T-helper 1 cell treated with Interleukin-12 subunit alpha and Interleukin-12 subunit beta and Interleukin-4 antibody, amounts not matched to agents 30 μg/mL and 1 μg/mL, for 36 hours (primary cell): Measurements from ENCODE around the gene TNK2.
"Not testable (repeated sequence)": the region's sequence is repeated elsewhere in the genome, so short reads cannot be mapped to it uniquely, and the experiment has no call there.

Source experiments
- H3K27ac Mint-ChIP-seq: one replicate; pipeline ENCODE4 v1.8.0; 2021; ENCODE audit warnings: mild to moderate bottlenecking, mixed read lengths
- H3K27me3 Mint-ChIP-seq: one replicate; pipeline ENCODE4 v1.8.0; 2021; ENCODE audit warnings: low read depth, mixed read lengths
- H3K36me3 Mint-ChIP-seq: one replicate; pipeline ENCODE4 v1.8.0; 2021; ENCODE audit warnings: low read depth, mixed read lengths
- H3K4me1 Mint-ChIP-seq: one replicate; pipeline ENCODE4 v1.8.0; 2021; ENCODE audit warnings: low read depth, mixed read lengths
- H3K4me3 Mint-ChIP-seq: one replicate; pipeline ENCODE4 v1.8.0; 2021; ENCODE audit warnings: mild to moderate bottlenecking, moderate library complexity, mixed read lengths
- H3K9me3 Mint-ChIP-seq: one replicate; pipeline ENCODE4 v1.8.0; 2021; ENCODE audit warnings: mixed read lengths

Gene TNK2

GRCh38 chr3:195877136-195877715 lies 31.1 kb downstream of the TNK2 start:
- H3K36me3 Mint-ChIP-seq: peaks cover 12% of the 10 kb centered on the region
- H3K27ac Mint-ChIP-seq: no peak overlapping the region

GRCh38 chr3:195876297-195877064 lies 31.9 kb downstream of the TNK2 start:
- Mint-ChIP-seq H3K27me3 (no peaks in the 10 kb centered on the region), H3K4me1 (no peaks in the 10 kb centered on the region), H3K9me3 (no peaks in the 10 kb centered on the region), H3K27ac (no peak overlapping the region), H3K4me3 (no peak overlapping the region), H3K36me3 (peaks cover 12% of the 10 kb centered on the region)

More at GRCh38 chr3:195877136-195877715, 31.1 kb downstream of the TNK2 start:
- H3K9me3 Mint-ChIP-seq: no peaks in the 10 kb centered on the region
- no peaks in the 10 kb centered on the region for H3K27me3 Mint-ChIP-seq
- no peak overlapping the region for H3K4me3 Mint-ChIP-seq
- H3K4me1 Mint-ChIP-seq: no peaks in the 10 kb centered on the region

GRCh38 chr3:195875482-195876236 lies 32.7 kb downstream of the TNK2 start:
- no peaks in the 10 kb centered on the region for H3K9me3 Mint-ChIP-seq
- no peak overlapping the region for H3K27ac Mint-ChIP-seq
- H3K4me1 Mint-ChIP-seq: no peaks in the 10 kb centered on the region
- no peak overlapping the region for H3K4me3 Mint-ChIP-seq
- no peaks in the 10 kb centered on the region for H3K27me3 Mint-ChIP-seq
- peaks cover 12% of the 10 kb centered on the region for H3K36me3 Mint-ChIP-seq

GRCh38 chr3:195873971-195874370 lies 34.4 kb downstream of the TNK2 start:
- Mint-ChIP-seq H3K27ac (no peak overlapping the region), H3K9me3 (no peaks in the 10 kb centered on the region), H3K36me3 (peaks cover 9% of the 10 kb centered on the region), H3K4me1 (no peaks in the 10 kb centered on the region), H3K27me3 (no peaks in the 10 kb centered on the region), H3K4me3 (no peak overlapping the region)

- no peaks in the 10 kb centered on the region for H3K9me3 Mint-ChIP-seq
- no peak overlapping the region for H3K4me3 Mint-ChIP-seq
- H3K4me1 Mint-ChIP-seq: no peaks in the 10 kb centered on the region
- H3K27me3 Mint-ChIP-seq: no peaks in the 10 kb centered on the region
- H3K27ac Mint-ChIP-seq: no peak overlapping the region
- H3K36me3 Mint-ChIP-seq: peaks cover 9% of the 10 kb centered on the region
Observed at GRCh38 chr3:195873281-195873887, 35.0 kb downstream of the TNK2 start.

- no peaks in the 10 kb centered on the region for H3K9me3 Mint-ChIP-seq
- no peaks in the 10 kb centered on the region for H3K27me3 Mint-ChIP-seq
- H3K27ac Mint-ChIP-seq: no peak overlapping the region
- peaks cover 9% of the 10 kb centered on the region for H3K36me3 Mint-ChIP-seq
- no peak overlapping the region for H3K4me3 Mint-ChIP-seq
- no peaks in the 10 kb centered on the region for H3K4me1 Mint-ChIP-seq
Observed at GRCh38 chr3:195872800-195873199, 35.6 kb downstream of the TNK2 start.

- Mint-ChIP-seq H3K9me3 (no peaks in the 10 kb centered on the region), H3K4me3 (no peak overlapping the region), H3K36me3 (peaks cover 9% of the 10 kb centered on the region), H3K4me1 (no peaks in the 10 kb centered on the region), H3K27me3 (no peaks in the 10 kb centered on the region), H3K27ac (no peak overlapping the region)
Observed at GRCh38 chr3:195872097-195872496, 36.3 kb downstream of the TNK2 start.

- not testable (repeated sequence) for H3K9me3 Mint-ChIP-seq, H3K4me3 Mint-ChIP-seq, H3K27ac Mint-ChIP-seq, H3K36me3 Mint-ChIP-seq, H3K27me3 Mint-ChIP-seq, H3K4me1 Mint-ChIP-seq
Observed at GRCh38 chr3:195871686-195872085, 36.7 kb downstream of the TNK2 start.

- Mint-ChIP-seq H3K27ac (no peak overlapping the region), H3K27me3 (no peaks in the 10 kb centered on the region), H3K4me1 (no peaks in the 10 kb centered on the region), H3K9me3 (no peaks in the 10 kb centered on the region), H3K36me3 (peaks cover 4% of the 10 kb centered on the region), H3K4me3 (no peak overlapping the region)
Observed at GRCh38 chr3:195870937-195871336, 37.4 kb downstream of the TNK2 start.

GRCh38 chr3:195870442-195870841 lies 37.9 kb downstream of the TNK2 start:
- no peak overlapping the region for H3K4me3 Mint-ChIP-seq
- H3K27ac Mint-ChIP-seq: no peak overlapping the region
- no peaks in the 10 kb centered on the region for H3K4me1 Mint-ChIP-seq
- peaks cover 3% of the 10 kb centered on the region for H3K36me3 Mint-ChIP-seq
- H3K27me3 Mint-ChIP-seq: no peaks in the 10 kb centered on the region
- H3K9me3 Mint-ChIP-seq: no peaks in the 10 kb centered on the region

GRCh38 chr3:195869413-195870001 lies 38.8 kb downstream of the TNK2 start:
- Mint-ChIP-seq H3K36me3 (peaks cover 3% of the 10 kb centered on the region), H3K9me3 (no peaks in the 10 kb centered on the region), H3K27me3 (no peaks in the 10 kb centered on the region), H3K4me1 (no peaks in the 10 kb centered on the region), H3K27ac (no peak overlapping the region), H3K4me3 (no peak overlapping the region)

GRCh38 chr3:195868866-195869412 lies 39.4 kb downstream of the TNK2 start:
- H3K4me1 Mint-ChIP-seq: no peaks in the 10 kb centered on the region
- H3K36me3 Mint-ChIP-seq: peaks cover 8% of the 10 kb centered on the region
- H3K27ac Mint-ChIP-seq: no peak overlapping the region
- no peak overlapping the region for H3K4me3 Mint-ChIP-seq
- no peaks in the 10 kb centered on the region for H3K9me3 Mint-ChIP-seq
- no peaks in the 10 kb centered on the region for H3K27me3 Mint-ChIP-seq

- Mint-ChIP-seq H3K4me3 (no peak overlapping the region), H3K27me3 (no peaks in the 10 kb centered on the region), H3K27ac (no peak overlapping the region), H3K36me3 (peaks cover 8% of the 10 kb centered on the region), H3K4me1 (no peaks in the 10 kb centered on the region), H3K9me3 (no peaks in the 10 kb centered on the region)
Observed at GRCh38 chr3:195868336-195868865, 40.0 kb downstream of the TNK2 start.
